ENCODE measurements around the gene ZCCHC7. TPM values are rescaled to one million over a fixed set of nuclear protein-coding genes. Genes with fewer than 3 reads are reported as not detected.
A peak's percentile ranks its signal among the peaks of the same experiment; 100 is the strongest.
"Not testable (repeated sequence)": the region's sequence is repeated elsewhere in the genome, so short reads cannot be mapped to it uniquely, and the experiment has no call there.

The ZCCHC7 gene
- total RNA-seq, 2 donors from 2014 or later: 19.8 to 27.3 TPM

GRCh38 chr9:37174247-37174646 is 53.9 kb downstream of the ZCCHC7 start:
- no peak for ATAC-seq (replicated peaks)

GRCh38 chr9:37178742-37179141 is 58.4 kb downstream of the ZCCHC7 start:
- no peaks in the 10 kb centered on the region for H3K27me3 Mint-ChIP-seq
- H3K36me3 Mint-ChIP-seq (ENCODE audit: low read depth): peaks cover 17% of the 10 kb centered on the region
- H3K27ac Mint-ChIP-seq: no peak overlapping the region
- no peak for ATAC-seq (replicated peaks)
- no peak overlapping the region for H3K4me3 Mint-ChIP-seq
- peaks cover 2% of the 10 kb centered on the region for H3K4me1 Mint-ChIP-seq
- H3K9me3 Mint-ChIP-seq: no peaks in the 10 kb centered on the region

More at GRCh38 chr9:37174247-37174646, 53.9 kb downstream of the ZCCHC7 start:
- H3K27me3 Mint-ChIP-seq: no peaks in the 10 kb centered on the region
- H3K36me3 Mint-ChIP-seq (ENCODE audit: low read depth): peaks cover 21% of the 10 kb centered on the region
- H3K9me3 Mint-ChIP-seq: no peaks in the 10 kb centered on the region
- H3K27ac Mint-ChIP-seq: no peak overlapping the region
- no peaks in the 10 kb centered on the region for H3K4me1 Mint-ChIP-seq
- no peak overlapping the region for H3K4me3 Mint-ChIP-seq

GRCh38 chr9:37179576-37179975 is 59.2 kb downstream of the ZCCHC7 start:
- Mint-ChIP-seq H3K4me3 (no peak overlapping the region), H3K9me3 (no peaks in the 10 kb centered on the region), H3K27ac (no peak overlapping the region), H3K27me3 (no peaks in the 10 kb centered on the region), H3K36me3 (ENCODE audit: low read depth) (peaks cover 17% of the 10 kb centered on the region), H3K4me1 (peaks cover 5% of the 10 kb centered on the region)
- ATAC-seq (replicated peaks): no peak

GRCh38 chr9:37180138-37180537 is 59.8 kb downstream of the ZCCHC7 start:
- Mint-ChIP-seq H3K27ac (no peak overlapping the region), H3K27me3 (no peaks in the 10 kb centered on the region), H3K36me3 (ENCODE audit: low read depth) (peaks cover 17% of the 10 kb centered on the region), H3K4me3 (no peak overlapping the region), H3K9me3 (no peaks in the 10 kb centered on the region), H3K4me1 (peaks cover 5% of the 10 kb centered on the region)
- no peak for ATAC-seq (replicated peaks)

- H3K27me3 Mint-ChIP-seq: no peaks in the 10 kb centered on the region
- no peak overlapping the region for H3K27ac Mint-ChIP-seq
- peaks cover 11% of the 10 kb centered on the region for H3K4me1 Mint-ChIP-seq
- H3K9me3 Mint-ChIP-seq: no peaks in the 10 kb centered on the region
- H3K36me3 Mint-ChIP-seq (ENCODE audit: low read depth): peaks cover 17% of the 10 kb centered on the region
- ATAC-seq (replicated peaks): no peak
- no peak overlapping the region for H3K4me3 Mint-ChIP-seq
These were observed 62.3 kb downstream of the ZCCHC7 start for GRCh38 chr9:37182718-37183117.

GRCh38 chr9:37184905-37185867 is 64.8 kb downstream of the ZCCHC7 start:
- H3K4me3 Mint-ChIP-seq: no peak overlapping the region
- no peaks in the 10 kb centered on the region for H3K9me3 Mint-ChIP-seq
- no peak for ATAC-seq (replicated peaks)
- H3K27me3 Mint-ChIP-seq: no peaks in the 10 kb centered on the region
- H3K4me1 Mint-ChIP-seq: peaks cover 13% of the 10 kb centered on the region
- peaks cover 32% of the 10 kb centered on the region for H3K36me3 Mint-ChIP-seq (ENCODE audit: low read depth)
- no peak overlapping the region for H3K27ac Mint-ChIP-seq

- Mint-ChIP-seq H3K27me3 (no peaks in the 10 kb centered on the region), H3K9me3 (no peaks in the 10 kb centered on the region), H3K4me3 (peak overlapping the region; percentile 77), H3K36me3 (ENCODE audit: low read depth) (peaks cover 39% of the 10 kb centered on the region), H3K4me1 (peaks cover 13% of the 10 kb centered on the region), H3K27ac (peak overlapping the region; percentile 87)
- ATAC-seq (replicated peaks): peak; percentile 61
These were observed 66.9 kb downstream of the ZCCHC7 start for GRCh38 chr9:37187292-37187691.

GRCh38 chr9:37187713-37188439 is 67.5 kb downstream of the ZCCHC7 start:
- H3K4me1 Mint-ChIP-seq: peaks cover 13% of the 10 kb centered on the region
- peak overlapping the region; percentile 87 for H3K27ac Mint-ChIP-seq
- ATAC-seq (replicated peaks): peak; percentile 94
- H3K36me3 Mint-ChIP-seq (ENCODE audit: low read depth): peaks cover 39% of the 10 kb centered on the region
- no peaks in the 10 kb centered on the region for H3K9me3 Mint-ChIP-seq
- H3K4me3 Mint-ChIP-seq: peak overlapping the region; percentile 77
- H3K27me3 Mint-ChIP-seq: no peaks in the 10 kb centered on the region

- not testable (repeated sequence) for H3K4me3 Mint-ChIP-seq; ATAC-seq (replicated peaks); H3K27me3 Mint-ChIP-seq; H3K9me3 Mint-ChIP-seq; H3K27ac Mint-ChIP-seq
- Mint-ChIP-seq H3K4me1 (peaks cover 18% of the 10 kb centered on the region), H3K36me3 (ENCODE audit: low read depth) (peaks cover 46% of the 10 kb centered on the region)
These were observed 70.4 kb downstream of the ZCCHC7 start for GRCh38 chr9:37190739-37191138.

- ATAC-seq (replicated peaks): no peak
- Mint-ChIP-seq H3K27ac (no peak overlapping the region), H3K9me3 (no peaks in the 10 kb centered on the region), H3K4me3 (no peak overlapping the region), H3K36me3 (ENCODE audit: low read depth) (peaks cover 46% of the 10 kb centered on the region), H3K27me3 (no peaks in the 10 kb centered on the region), H3K4me1 (peaks cover 19% of the 10 kb centered on the region)
These were observed 71.2 kb downstream of the ZCCHC7 start for GRCh38 chr9:37191403-37192089.

- H3K4me1 Mint-ChIP-seq: peaks cover 21% of the 10 kb centered on the region
- no peak overlapping the region for H3K27ac Mint-ChIP-seq
- no peak overlapping the region for H3K4me3 Mint-ChIP-seq
- no peaks in the 10 kb centered on the region for H3K27me3 Mint-ChIP-seq
- ATAC-seq (replicated peaks): no peak
- H3K36me3 Mint-ChIP-seq (ENCODE audit: low read depth): peaks cover 46% of the 10 kb centered on the region
- no peaks in the 10 kb centered on the region for H3K9me3 Mint-ChIP-seq
These were observed 72.4 kb downstream of the ZCCHC7 start for GRCh38 chr9:37192803-37193202.

- ATAC-seq (replicated peaks): peak; percentile 89
- no peaks in the 10 kb centered on the region for H3K9me3 Mint-ChIP-seq
- H3K27me3 Mint-ChIP-seq: no peaks in the 10 kb centered on the region
- H3K36me3 Mint-ChIP-seq (ENCODE audit: low read depth): peaks cover 33% of the 10 kb centered on the region
- H3K4me3 Mint-ChIP-seq: peak overlapping the region; percentile 61
- H3K27ac Mint-ChIP-seq: peak overlapping the region; percentile 71
- peaks cover 40% of the 10 kb centered on the region for H3K4me1 Mint-ChIP-seq
These were observed 77.0 kb downstream of the ZCCHC7 start for GRCh38 chr9:37197158-37198038.

- Mint-ChIP-seq H3K27me3 (no peaks in the 10 kb centered on the region), H3K4me1 (peaks cover 40% of the 10 kb centered on the region), H3K9me3 (no peaks in the 10 kb centered on the region), H3K36me3 (ENCODE audit: low read depth) (peaks cover 36% of the 10 kb centered on the region), H3K4me3 (peak overlapping the region; percentile 61), H3K27ac (peak overlapping the region; percentile 71)
- no peak for ATAC-seq (replicated peaks)
These were observed 77.8 kb downstream of the ZCCHC7 start for GRCh38 chr9:37198039-37198729.
